IPS DF 6.9 (cell line): ENCODE results near the gene VSIG10L.

Experiments used
- DNase-seq: peaks from one replicate; pipeline ENCODE4 v3.0.0-alpha.2; 2013; ENCODE audit warnings: low read depth, low spot score
- H3K27ac ChIP-seq: one replicate; pipeline ENCODE4 v1.5.1; 2013; ENCODE audit warnings: low read length, control low read depth
- H3K27me3 ChIP-seq: 2 replicates; pipeline ENCODE4 v1.6.1; 2013; ENCODE audit warnings: mild to moderate bottlenecking, low read length; ENCODE audit not compliant: control insufficient read depth, insufficient read depth
- H3K36me3 ChIP-seq: 2 replicates; pipeline ENCODE4 v1.6.1; 2013; ENCODE audit warnings: low read length; ENCODE audit not compliant: control insufficient read depth, insufficient read depth
- H3K4me1 ChIP-seq: 2 replicates; pipeline ENCODE4 v1.6.1; 2013; ENCODE audit warnings: low read length; ENCODE audit not compliant: control insufficient read depth, insufficient read depth
- H3K4me3 ChIP-seq: 2 replicates; pipeline ENCODE4 v1.5.1; 2013; ENCODE audit warnings: mild to moderate bottlenecking, low read length
- H3K9me3 ChIP-seq: 2 replicates; pipeline ENCODE4 v1.6.1; 2013; ENCODE audit warnings: low read length, inconsistent platforms; ENCODE audit not compliant: control insufficient read depth, insufficient read depth
- whole genome bisulfite sequencing: extraction: QIAGEN DNeasy Blood & Tissue Kit; methylation state at CpG from one replicate; pipeline ENCODE4 v1.1.7; 2013; ENCODE audit warnings: mixed read lengths, missing lambda C conversion rate; ENCODE audit not compliant: insufficient read length, insufficient coverage; 5-methylcytosine and 5-hydroxymethylcytosine counted together

Gene VSIG10L

DNA sequence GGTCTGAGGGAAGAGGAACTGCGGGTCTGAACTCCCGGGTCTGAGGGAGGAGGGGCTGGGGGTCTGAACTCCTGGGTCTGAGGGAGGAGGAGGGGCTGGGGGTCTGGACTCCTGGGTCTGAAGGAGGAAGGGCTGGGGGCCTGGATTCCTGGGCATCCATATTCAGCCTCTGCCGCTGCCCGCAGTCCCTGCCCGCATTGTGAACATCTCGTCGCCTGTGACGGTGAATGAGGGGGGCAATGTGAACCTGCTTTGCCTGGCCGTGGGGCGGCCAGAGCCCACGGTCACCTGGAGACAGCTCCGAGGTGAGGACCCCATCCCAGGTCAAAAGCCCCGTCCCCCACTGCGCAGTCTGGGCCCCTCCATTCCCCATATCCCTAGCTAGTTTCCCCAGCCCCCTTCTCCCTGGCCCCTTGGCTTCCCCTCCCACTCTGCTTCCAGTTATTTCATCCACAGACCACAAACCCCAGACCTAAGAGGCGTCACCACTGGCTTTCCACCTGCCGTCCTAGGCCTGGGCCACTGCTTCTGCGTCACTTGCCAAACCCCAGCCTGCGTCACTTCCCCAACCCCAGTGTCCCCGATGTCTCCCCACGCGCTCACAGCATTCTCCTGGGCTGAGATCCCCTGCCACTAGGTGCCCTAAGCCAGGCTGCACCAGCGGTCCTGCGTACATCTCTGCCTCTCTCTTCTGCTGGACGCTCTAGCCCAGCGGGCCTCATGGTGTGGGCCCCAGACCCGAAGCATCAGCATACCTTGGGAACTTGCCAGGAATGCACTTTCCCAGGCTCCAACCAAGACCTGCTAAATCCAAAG is 16.6 kb downstream of the VSIG10L start:
- Histone ChIP-seq H3K36me3 (no peaks in the 10 kb centered on the region), H3K4me3 (no peak overlapping the region), H3K9me3 (no peaks in the 10 kb centered on the region), H3K4me1 (peaks cover 1% of the 10 kb centered on the region; the same call in 1 of the 2 replicates), H3K27ac (no peak overlapping the region), H3K27me3 (no peaks in the 10 kb centered on the region)
- no peak for DNase-seq
- no CpG with 5 or more reads among the region's 26 CpGs for WGBS

DNA sequence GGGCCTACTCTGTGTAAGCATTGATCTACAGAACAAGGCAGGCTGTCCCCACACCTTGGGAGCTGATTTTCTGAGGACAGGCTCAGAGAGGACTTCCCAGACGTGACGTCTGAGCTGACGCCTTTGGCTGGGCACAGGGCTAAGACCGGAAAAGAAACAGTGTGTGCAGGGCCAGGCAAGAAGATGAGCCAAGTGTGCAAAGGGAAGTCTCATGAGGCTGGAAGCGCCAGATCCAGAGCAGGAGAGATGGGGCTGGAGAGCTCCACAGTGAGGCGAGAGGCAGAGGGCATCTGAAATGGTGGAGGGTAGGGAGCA is 17.8 kb downstream of the VSIG10L start:
- H3K4me3 ChIP-seq, result no peak overlapping the region
- no peaks in the 10 kb centered on the region for H3K9me3 ChIP-seq
- H3K36me3 ChIP-seq, result no peaks in the 10 kb centered on the region
- no peaks in the 10 kb centered on the region for H3K27me3 ChIP-seq
- no CpG with 5 or more reads among the region's 6 CpGs for WGBS
- H3K27ac ChIP-seq, result no peak overlapping the region
- peaks cover 1% of the 10 kb centered on the region; the same call in 1 of the 2 replicates for H3K4me1 ChIP-seq
- DNase-seq, result no peak

DNA sequence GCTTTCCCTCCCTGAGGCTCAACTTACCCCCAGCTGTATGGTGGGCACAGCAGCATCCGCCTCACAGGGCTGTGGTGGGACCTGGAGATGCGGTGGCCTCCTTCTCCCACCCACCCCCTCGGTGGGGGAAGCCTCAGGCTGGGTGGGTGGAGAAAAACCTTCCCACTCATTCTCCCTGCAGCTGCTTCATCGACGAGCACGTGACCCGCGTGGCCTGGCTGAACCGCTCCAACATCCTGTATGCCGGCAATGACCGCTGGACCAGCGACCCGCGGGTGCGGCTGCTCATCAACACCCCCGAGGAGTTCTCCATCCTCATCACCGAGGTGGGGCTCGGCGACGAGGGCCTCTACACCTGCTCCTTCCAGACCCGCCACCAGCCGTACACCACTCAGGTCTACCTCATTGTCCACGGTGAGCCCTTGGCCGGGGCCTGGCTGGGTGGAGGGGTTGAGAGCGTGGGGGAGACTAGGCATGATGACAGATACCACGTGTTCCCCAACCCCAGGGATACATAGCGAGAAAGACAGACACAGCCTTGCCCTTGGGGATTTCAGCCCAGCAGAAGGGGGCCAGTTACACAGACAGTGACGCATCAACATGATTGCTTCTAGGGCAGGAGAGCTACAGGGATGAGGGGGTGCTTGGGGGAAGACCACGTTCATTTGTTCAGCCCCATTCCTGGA is 18.3 kb downstream of the VSIG10L start:
- no peak overlapping the region for H3K4me3 ChIP-seq
- H3K27me3 ChIP-seq, result no peaks in the 10 kb centered on the region
- no CpG with 5 or more reads among the region's 29 CpGs for WGBS
- no peaks in the 10 kb centered on the region for H3K36me3 ChIP-seq
- peaks cover 1% of the 10 kb centered on the region; the same call in 1 of the 2 replicates for H3K4me1 ChIP-seq
- no peak for DNase-seq
- no peaks in the 10 kb centered on the region for H3K9me3 ChIP-seq
- H3K27ac ChIP-seq, result no peak overlapping the region

DNA sequence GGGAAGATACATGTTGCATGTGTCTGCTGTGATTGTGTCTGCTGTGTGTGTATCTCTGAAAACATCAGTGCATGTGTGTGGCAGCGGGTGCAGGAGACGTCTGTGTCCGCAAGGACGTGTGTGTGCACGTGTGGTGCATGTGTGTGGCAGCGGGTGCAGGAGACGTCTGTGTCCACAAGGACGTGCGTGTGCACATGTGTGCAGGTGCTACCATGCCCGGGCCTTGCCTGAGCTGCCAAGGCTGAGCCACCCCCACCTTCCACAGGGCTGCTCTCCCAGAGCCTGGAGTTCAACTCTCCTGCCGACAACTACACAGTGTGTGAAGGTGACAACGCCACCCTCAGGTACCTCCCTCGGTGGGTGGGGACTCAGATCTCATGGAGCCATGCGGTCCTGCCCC is 20.1 kb downstream of the VSIG10L start:
- Histone ChIP-seq H3K27ac (no peak overlapping the region), H3K9me3 (no peaks in the 10 kb centered on the region), H3K4me3 (no peak overlapping the region), H3K27me3 (no peaks in the 10 kb centered on the region), H3K4me1 (no peaks in the 10 kb centered on the region), H3K36me3 (no peaks in the 10 kb centered on the region)
- WGBS, result no CpG with 5 or more reads among the region's 14 CpGs
- no peak for DNase-seq

DNA sequence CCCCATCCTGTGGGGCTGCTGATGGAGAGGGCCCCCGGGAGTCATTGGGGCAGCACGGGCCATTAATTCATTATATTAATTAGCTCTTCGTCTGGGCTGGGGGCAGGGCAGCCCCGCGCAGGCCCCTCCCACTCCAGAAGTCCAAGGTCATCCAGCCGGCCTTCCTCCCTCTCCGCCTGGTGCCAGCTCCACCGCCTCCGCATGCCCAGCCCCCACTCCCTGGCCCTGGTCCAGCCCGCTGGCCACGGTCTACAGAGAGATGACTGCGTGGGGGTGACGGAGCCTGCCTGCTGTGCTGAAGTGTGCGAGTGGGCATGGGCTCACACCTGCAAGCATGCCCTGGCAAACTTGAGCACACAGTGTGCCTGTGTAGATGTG is 21.7 kb downstream of the VSIG10L start:
- WGBS, result no CpG with 5 or more reads among the region's 14 CpGs

DNA sequence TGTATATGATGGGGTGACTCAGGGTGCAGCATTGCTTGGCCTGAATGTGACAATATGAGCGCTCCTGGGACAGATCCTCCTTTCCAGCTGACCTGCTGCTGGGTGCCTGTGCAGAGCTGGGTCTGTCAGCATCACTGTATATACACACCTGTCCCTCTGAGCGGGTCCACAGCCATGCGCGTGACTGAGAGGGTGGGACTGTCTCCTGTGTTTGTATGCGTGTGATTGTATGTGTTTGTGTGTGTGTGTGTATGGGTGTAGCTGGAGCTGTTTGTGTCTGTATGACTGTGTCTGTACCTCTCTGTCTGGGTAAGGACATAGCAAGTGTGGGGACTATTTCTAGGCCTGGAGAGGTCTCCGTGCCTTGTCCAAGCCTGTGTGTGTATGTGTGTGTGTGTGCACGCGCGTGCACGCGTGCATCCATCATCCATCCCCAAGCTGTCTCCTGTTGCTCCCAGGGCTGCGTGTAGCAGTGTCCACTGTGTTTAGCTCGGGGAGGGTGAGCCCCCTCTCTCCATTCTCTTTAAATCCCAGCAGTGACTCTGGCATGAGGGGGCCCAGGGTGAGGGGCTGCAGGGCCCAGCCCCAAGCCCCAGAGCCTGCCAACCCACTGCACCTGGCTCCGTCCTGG is 22.2 kb downstream of the VSIG10L start:
- Histone ChIP-seq H3K9me3 (no peaks in the 10 kb centered on the region), H3K36me3 (no peaks in the 10 kb centered on the region), H3K4me3 (no peak overlapping the region), H3K4me1 (no peaks in the 10 kb centered on the region), H3K27ac (no peak overlapping the region), H3K27me3 (no peaks in the 10 kb centered on the region)
- no peak for DNase-seq
- no CpG with 5 or more reads among the region's 14 CpGs for WGBS

More for the DNA sequence above, 21.7 kb downstream of the VSIG10L start:
- Histone ChIP-seq H3K4me1 (no peaks in the 10 kb centered on the region), H3K27ac (no peak overlapping the region), H3K27me3 (no peaks in the 10 kb centered on the region), H3K9me3 (no peaks in the 10 kb centered on the region), H3K36me3 (no peaks in the 10 kb centered on the region), H3K4me3 (no peak overlapping the region)
- no peak for DNase-seq

DNA sequence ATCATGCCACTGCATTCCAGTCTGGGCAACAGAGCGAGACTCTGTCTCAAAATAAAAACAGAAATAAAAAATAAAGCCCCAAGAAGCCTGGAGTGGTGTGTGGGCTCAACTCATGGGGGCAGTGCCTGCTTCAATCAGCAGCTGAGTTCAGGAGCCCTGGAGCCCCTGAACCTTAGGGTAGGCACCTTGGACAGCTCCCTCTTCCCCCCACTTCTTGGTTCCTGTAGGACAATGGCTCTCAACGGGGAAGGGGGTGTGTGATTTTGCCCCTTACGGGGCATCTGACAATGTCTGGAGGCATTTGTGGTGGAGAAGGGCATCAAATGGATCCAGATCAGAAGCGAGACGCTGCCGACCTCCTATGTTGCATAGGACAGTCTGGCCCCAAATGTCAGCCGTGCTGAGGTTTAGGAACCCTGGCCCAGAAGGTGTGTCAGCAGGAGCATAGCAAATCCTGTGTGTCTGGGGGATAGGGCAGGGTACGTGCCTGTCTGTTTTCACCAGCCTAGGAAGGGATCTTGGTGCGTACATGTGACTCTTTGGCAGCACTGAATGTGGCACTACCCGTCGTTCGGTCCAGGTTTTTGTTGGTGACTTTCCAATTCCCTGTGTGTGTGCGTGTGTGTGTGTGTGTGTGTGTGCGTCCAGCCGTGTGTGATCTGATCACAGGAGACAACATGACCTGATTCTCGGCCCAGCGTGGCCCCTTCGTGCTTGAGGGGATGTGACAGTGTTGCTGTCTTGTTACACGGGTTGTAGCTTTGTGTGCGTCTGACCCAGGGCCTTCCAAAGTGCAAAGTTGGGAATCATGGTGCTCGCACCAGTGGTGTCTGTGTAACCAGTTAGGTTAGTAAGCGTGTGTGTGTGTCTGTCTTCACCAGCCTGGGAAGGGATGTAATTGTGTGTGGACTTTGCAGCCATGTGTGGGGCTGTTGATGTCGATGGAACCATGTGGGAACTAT is 23.0 kb downstream of the VSIG10L start:
- Histone ChIP-seq H3K4me1 (no peaks in the 10 kb centered on the region), H3K9me3 (no peaks in the 10 kb centered on the region), H3K4me3 (no peak overlapping the region), H3K36me3 (no peaks in the 10 kb centered on the region), H3K27me3 (no peaks in the 10 kb centered on the region), H3K27ac (no peak overlapping the region)
- DNase-seq, result no peak
- no CpG with 5 or more reads among the region's 23 CpGs for WGBS

DNA sequence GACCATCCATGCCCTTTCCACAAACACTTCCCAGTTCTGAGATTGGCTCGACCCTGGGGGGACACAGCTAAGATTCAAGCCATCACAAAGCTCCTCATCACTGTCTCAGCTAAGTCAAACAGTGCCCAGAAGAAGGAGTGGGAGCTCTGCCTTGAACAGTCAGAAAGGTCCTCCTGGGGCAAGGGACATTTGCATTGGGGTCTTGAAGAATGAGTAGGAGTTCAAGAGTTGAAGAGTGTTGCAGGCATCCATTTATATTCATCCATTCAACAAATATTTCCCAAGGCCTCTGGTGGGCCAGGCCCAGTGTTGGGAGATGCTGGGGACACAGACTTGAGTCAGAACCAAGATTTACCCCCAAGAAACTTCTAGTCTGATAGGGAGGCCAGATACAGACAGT is 24.0 kb downstream of the VSIG10L start:
- H3K27me3 ChIP-seq, result no peaks in the 10 kb centered on the region

DNA sequence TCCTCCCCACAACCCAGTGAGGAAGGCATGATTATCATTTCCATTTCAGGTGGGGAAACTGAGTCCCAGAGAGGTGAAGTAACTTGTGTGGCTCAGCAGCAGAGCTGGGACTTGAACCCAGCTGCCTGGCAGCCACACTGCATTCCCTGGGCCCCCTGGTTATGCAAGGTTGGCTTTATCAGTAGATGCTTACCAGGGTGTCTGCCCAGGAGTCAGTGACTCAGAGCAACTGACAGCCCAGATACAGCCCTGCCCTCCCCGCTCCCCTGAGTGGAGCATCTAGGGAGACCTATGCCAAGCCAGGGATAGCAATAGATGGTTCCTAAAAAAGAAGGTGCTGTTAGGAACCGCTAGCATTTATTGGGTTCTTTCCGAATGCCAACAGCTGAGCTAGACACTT is 24.6 kb downstream of the VSIG10L start:
- no peaks in the 10 kb centered on the region for H3K27me3 ChIP-seq
- no peaks in the 10 kb centered on the region for H3K36me3 ChIP-seq
- no peak overlapping the region for H3K27ac ChIP-seq
- DNase-seq, result no peak
- H3K9me3 ChIP-seq, result no peaks in the 10 kb centered on the region
- no peak overlapping the region for H3K4me3 ChIP-seq
- no CpG with 5 or more reads among the region's 3 CpGs for WGBS
- H3K4me1 ChIP-seq, result 0 out of 2 replicates have a peak, but pooled peaks cover 2% of the 10 kb centered on the region

More for the DNA sequence above, 24.0 kb downstream of the VSIG10L start:
- H3K27ac ChIP-seq, result no peak overlapping the region
- no peaks in the 10 kb centered on the region for H3K36me3 ChIP-seq
- H3K4me3 ChIP-seq, result no peak overlapping the region
- WGBS, result no CpG with 5 or more reads among the region's 1 CpG
- H3K9me3 ChIP-seq, result no peaks in the 10 kb centered on the region
- 0 out of 2 replicates have a peak, but pooled peaks cover 1% of the 10 kb centered on the region for H3K4me1 ChIP-seq
- no peak for DNase-seq

DNA sequence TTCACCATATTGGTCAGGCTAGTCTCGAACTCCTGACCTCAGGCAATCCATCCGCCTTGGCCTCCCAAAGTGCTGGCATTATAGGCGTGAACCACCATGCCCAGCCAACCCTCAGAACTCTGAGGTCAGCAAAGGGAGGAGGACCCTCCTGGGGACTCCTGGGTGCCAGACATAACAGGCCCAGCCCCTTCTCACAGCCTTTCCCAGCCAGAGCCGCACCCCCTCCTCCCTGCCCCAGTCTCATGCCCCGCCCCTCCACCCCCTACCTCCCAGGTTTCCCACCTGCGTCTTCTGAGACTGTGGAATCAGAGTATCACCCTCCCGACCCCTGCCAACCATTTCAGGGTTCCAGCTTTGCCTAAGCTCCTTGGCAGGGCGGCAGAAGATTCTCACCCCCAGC is 25.3 kb downstream of the VSIG10L start:
- H3K4me3 ChIP-seq, result no peak overlapping the region
- no peaks in the 10 kb centered on the region for H3K9me3 ChIP-seq
- WGBS, result no CpG with 5 or more reads among the region's 8 CpGs
- no peak overlapping the region for H3K27ac ChIP-seq
- H3K4me1 ChIP-seq, result 0 out of 2 replicates have a peak, but pooled peaks cover 2% of the 10 kb centered on the region
- no peaks in the 10 kb centered on the region for H3K27me3 ChIP-seq
- H3K36me3 ChIP-seq, result no peaks in the 10 kb centered on the region
- DNase-seq, result no peak
